GM10248 (cell line): ENCODE measurements around the gene ZBTB7C.

Source experiments
- CTCF ChIA-PET: fragments of 300-600 bp; sonication (Branson Sonifier 250); formaldehyde crosslinking; extraction: SDS; loops from one replicate; lab custom pipeline; 2021; ENCODE audit warnings: antibody characterized with exemption; lab: Yijun Ruan, JAX
- POLR2A ChIA-PET: fragments of 350-650 bp; sonication (Branson Sonifier 250); formaldehyde crosslinking; extraction: SDS; loops from one replicate; lab custom pipeline; 2020; ENCODE audit warnings: antibody characterized with exemption; lab: Yijun Ruan, JAX
- DNase-seq: peaks from one replicate; pipeline ENCODE4 v3.0.0; 2012; ENCODE audit errors: extremely low spot score
- TF ChIP-seq, protein P1 (sequence below): IDR thresholded peaks from 2 replicates; pipeline ENCODE4 v1.5.1; 2012; ENCODE audit warnings: mild to moderate bottlenecking, low read depth; ENCODE audit errors: extremely low read depth, missing control alignments, control extremely low read depth

ZBTB7C gene

GRCh38 chr18:48410095-48410920 lies 1.1 kb upstream of the ZBTB7C start:
- DNase-seq = peak; percentile 90
- CTCF ChIA-PET = interaction anchor here (2.3 kb wide), 1 partner anchor 12 kb away, joined by 8 read pairs; no protein-coding TSS in a partner anchor
- TF ChIP-seq, protein P1, sequence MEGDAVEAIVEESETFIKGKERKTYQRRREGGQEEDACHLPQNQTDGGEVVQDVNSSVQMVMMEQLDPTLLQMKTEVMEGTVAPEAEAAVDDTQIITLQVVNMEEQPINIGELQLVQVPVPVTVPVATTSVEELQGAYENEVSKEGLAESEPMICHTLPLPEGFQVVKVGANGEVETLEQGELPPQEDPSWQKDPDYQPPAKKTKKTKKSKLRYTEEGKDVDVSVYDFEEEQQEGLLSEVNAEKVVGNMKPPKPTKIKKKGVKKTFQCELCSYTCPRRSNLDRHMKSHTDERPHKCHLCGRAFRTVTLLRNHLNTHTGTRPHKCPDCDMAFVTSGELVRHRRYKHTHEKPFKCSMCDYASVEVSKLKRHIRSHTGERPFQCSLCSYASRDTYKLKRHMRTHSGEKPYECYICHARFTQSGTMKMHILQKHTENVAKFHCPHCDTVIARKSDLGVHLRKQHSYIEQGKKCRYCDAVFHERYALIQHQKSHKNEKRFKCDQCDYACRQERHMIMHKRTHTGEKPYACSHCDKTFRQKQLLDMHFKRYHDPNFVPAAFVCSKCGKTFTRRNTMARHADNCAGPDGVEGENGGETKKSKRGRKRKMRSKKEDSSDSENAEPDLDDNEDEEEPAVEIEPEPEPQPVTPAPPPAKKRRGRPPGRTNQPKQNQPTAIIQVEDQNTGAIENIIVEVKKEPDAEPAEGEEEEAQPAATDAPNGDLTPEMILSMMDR = no peak
- POLR2A ChIA-PET = no interaction called here

DNA sequence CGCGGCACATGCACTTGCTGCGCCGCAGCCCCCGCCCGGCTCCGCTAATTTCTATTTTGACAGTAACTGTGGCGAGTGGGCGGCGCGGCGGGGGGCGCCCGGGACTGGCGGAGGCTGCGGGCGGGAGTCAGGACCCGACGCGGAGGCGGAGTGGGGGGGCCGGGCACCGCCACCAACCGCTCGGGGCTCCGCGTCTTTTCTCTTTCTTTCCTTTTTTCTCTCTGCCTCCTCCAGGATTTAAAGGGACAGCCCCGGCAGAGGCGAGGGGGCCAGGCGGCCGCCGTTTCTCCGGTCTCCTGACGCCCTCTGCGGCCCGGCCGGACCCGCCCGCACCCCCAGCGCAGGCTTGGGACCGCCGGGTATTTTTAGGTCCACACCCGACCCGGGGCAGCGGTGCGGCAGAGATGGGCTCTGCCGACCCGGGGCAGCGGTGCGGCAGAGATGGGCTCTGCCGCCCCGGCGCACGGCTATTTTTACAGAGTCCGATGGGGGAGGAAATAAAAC lies 460 bp upstream of the ZBTB7C start:
- peak; percentile 30 for DNase-seq
- CTCF ChIA-PET = no interaction called here
- POLR2A ChIA-PET = no interaction called here
- TF ChIP-seq, protein P1 = no peak

DNA sequence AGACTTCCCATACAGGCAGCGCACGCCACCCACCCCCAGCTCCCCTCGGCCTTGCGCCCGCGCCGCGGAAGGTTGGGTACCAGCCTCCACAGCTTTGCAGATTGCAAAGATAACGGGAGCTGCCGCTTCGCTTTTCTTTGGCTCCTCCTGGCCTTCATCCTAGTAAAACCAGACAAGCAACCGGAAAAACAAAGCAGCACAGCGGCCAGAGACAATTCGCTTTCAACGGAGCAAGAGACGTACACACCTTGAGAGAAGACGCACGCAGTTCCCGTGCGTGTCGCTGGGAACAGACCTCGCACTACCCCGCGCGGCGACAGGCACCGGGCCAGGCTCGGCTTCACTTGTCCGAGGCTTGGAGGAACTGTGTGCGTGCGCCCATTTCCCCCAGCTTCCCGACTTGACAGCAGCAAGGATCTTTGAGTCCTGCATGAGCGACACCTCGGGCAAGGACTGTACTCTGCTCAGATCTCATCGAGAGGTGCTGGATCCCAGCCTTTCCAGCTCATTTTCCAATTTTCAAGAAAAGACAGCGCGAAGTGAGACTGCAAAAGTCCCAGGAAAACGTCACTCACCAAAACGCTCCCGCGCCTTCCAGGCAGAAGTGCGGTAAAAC lies 964 bp downstream of the ZBTB7C start:
- ChIA-PET POLR2A (no interaction called here), CTCF (no interaction called here)
- TF ChIP-seq, protein P1 = no peak
- DNase-seq = no peak

DNA sequence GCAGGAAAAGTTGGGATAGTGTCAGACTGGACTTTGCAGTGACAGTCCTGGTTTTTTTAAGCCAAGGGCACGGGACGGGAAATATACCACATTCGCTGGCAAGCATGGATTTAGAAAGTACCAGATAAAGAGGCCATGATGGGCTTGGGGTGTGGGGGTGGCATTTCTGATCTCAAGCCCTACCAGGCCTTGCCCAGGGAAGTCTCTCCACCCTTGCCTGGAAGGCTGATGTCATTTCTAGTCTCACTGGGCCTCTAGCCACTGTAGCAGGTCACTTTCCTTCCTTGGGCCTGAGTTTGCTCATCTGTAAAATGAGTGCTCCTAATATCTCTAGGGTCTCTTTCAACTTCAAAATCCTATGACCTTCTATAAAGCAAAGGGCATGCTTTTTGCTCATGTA lies 1.8 kb downstream of the ZBTB7C start:
- POLR2A ChIA-PET = no interaction called here
- TF ChIP-seq, protein P1 = no peak
- CTCF ChIA-PET = no interaction called here
- DNase-seq = no peak

DNA sequence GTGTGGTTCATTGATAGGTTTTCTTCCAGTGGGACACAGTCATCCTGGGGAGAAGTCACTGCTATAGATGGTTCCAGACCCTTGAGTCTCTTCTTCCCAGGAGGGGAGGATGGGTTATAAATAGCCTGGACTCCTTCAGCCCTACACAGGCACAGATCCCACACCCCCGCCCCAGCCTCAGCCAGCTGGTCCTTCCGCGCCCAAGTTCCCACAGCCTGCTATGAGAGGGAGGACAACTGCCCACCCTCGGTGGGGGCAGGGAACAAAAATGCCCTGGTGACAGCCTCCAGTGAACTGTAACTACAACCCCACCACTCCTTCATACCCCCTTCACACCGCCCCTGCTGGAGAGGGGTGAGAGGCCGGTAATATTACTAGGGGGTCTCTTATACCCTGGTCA lies 3.2 kb downstream of the ZBTB7C start:
- CTCF ChIA-PET = no interaction called here
- POLR2A ChIA-PET = no interaction called here
- DNase-seq = no peak
- TF ChIP-seq, protein P1 = no peak

- ChIA-PET POLR2A (no interaction called here), CTCF (no interaction called here)
- TF ChIP-seq, protein P1 = no peak
- no peak for DNase-seq
Observed at GRCh38 chr18:48404716-48405507, 4.3 kb downstream of the ZBTB7C start.
